ENCODE measurements around the gene NAV2.

- TF ChIP-seq POLR2A (IDR thresholded peaks at IDR 0.05) (no peak), CTCF (IDR thresholded peaks at IDR 0.05) (no peak)
Observed at GRCh38 chr11:19861171-19861570, 148.5 kb downstream of the NAV2 start.
